GM12872 (cell line): ENCODE measurements around the gene ZFP1.

ENCODE experiments used
- TF ChIP-seq, protein P1 (sequence below): IDR thresholded peaks from 3 replicates; pipeline ENCODE4 v1.5.1; 2011; ENCODE audit warnings: low read depth, mild to moderate bottlenecking, low read length, moderate library complexity; ENCODE audit not compliant: insufficient read depth

Gene ZFP1

DNA sequence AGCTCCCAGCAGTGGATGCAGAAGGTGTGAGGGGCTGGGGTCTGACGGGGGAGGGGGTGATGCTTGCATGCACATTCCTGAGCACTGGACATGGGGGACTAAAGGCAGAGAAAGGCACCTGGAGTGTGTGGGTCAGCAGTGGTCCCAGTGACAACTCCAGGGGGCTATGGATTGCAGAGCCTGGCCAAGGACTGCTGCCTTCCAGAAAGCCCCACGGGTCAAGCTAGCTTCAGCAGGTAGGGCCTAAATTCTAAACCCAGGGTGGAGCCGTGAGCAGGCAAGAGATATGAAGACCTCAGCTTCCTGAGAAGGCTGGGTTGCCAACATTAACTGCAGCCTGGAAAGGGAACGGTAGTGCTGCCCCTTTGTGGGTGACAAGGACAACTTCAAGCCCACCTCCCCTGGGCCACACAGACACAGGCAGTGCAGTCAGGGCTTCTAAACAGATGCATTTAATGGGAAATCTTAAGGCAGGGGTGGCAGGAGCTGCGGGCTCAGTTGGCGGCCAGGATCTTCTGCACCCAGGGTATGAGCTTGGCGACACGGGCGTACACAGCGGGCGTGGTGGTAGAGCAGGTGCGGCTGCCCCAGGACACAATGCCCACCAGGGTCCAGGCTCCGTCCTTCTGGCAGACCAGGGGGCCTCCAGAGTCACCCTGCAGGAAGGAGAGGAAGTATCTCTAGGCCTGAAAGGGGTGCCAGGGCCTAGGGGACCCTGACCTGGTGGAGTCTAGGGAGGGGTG lies 55.5 kb downstream of the ZFP1 start:
- TF ChIP-seq, protein P1, sequence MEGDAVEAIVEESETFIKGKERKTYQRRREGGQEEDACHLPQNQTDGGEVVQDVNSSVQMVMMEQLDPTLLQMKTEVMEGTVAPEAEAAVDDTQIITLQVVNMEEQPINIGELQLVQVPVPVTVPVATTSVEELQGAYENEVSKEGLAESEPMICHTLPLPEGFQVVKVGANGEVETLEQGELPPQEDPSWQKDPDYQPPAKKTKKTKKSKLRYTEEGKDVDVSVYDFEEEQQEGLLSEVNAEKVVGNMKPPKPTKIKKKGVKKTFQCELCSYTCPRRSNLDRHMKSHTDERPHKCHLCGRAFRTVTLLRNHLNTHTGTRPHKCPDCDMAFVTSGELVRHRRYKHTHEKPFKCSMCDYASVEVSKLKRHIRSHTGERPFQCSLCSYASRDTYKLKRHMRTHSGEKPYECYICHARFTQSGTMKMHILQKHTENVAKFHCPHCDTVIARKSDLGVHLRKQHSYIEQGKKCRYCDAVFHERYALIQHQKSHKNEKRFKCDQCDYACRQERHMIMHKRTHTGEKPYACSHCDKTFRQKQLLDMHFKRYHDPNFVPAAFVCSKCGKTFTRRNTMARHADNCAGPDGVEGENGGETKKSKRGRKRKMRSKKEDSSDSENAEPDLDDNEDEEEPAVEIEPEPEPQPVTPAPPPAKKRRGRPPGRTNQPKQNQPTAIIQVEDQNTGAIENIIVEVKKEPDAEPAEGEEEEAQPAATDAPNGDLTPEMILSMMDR: no peak

GRCh38 chr16:75204410-75204758 lies 56.1 kb downstream of the ZFP1 start:
- TF ChIP-seq, protein P1: no peak

GRCh38 chr16:75206749-75207451 lies 58.6 kb downstream of the ZFP1 start, which contains the start of gene CTRB2:
CTRB2 (minus strand) TSS chr16:75207161; CDS start chr16:75207141, 20 bp downstream.
- TF ChIP-seq, protein P1: no peak

DNA sequence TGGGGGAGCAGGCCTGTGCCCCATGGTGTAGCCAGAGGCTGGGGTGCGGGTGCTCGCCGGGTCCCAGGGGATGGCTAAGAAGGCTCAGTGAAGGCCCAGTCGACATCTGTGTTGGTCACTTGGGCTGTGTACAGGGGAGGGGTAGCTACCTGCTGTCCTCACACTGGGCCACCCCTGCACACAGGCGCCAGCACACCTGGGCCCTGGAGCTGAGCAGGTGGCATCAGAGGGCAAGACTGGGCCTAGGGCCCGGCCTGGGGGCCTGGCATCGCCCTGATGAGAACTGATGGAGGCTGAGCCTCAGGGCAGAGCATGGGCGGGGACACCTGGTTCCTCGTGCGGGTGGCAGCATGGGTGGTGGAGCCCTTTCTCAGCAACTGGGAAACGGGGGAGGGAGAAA lies 59.5 kb downstream of the ZFP1 start:
- TF ChIP-seq, protein P1: no peak

DNA sequence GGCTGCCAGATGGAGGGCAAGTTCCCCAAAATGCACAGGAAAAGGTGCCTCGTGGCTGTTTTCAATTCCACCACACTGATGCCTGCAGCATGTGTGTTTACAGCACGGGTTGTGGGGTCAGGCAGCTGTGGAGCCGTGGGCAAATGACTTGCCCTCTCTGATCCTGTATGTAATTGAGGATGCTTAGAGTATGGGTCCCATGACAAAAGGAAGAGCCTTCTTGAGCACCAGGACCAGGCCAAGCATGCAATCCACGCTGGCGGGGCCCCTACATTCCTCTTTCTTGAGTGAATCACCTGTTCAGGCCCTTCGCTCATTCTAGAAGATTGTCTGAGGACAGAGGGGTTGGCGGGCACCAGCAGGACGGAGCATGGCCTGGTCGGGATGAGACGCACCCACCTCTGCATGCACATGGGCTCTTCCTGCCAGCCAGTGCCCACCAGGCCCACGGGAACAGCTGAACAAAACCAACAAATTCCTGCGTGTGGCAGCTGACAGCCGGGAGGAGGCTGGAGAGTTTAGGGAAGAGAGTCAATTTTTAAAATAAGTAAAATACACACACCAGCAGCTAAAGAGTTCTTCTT lies 60.0 kb downstream of the ZFP1 start:
- TF ChIP-seq, protein P1: no peak

DNA sequence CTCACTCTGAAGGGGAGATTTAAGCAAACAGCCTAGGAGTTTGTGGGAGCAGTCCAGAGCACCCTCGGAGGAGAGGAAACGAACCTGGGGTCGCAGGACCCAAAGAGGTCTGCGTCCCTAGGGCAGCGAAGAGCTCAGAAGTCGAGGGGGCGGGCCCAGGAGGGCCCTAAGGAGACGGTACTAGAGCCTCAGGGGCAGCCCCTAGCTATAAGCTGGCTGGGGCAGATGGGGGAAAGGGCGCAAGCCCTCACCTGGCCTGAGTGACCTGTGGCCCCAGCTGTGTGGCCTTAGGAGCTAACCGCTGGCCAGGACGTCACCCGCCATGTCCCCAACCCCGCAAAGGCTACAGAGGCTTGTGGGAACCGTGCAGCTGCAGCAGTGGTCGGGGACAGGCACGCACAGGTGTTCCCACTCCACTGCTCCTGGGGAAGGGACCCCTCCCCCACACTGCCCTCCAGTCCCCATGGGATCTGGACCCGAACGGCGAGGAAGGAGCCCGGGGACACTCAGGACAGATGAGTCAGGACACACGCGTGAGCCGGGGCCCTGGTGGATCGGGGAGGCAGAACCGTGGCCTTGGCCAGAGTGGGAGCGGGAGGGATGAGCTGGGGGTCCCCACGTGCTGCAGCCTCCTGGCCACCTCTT lies 60.7 kb downstream of the ZFP1 start:
- TF ChIP-seq, protein P1: no peak

- TF ChIP-seq, protein P1: no peak
Measured at GRCh38 chr16:75209944-75210343, 61.6 kb downstream of the ZFP1 start.
